ENCODE measurements around the gene NPNT.

- TF ChIP-seq GATA3 (IDR thresholded peaks at IDR 0.05; ENCODE audit: low read depth, low read length) (no peak), GATA2 (IDR thresholded peaks at IDR 0.05; ENCODE audit: low read depth, low read length) (no peak)
These were observed 96.5 kb downstream of the NPNT start for GRCh38 chr4:105991726-105992125.
